ENCODE results near the gene ATP2A3.
A peak's percentile ranks its signal among the peaks of the same experiment; 100 is the strongest.

ATP2A3 gene

DNA sequence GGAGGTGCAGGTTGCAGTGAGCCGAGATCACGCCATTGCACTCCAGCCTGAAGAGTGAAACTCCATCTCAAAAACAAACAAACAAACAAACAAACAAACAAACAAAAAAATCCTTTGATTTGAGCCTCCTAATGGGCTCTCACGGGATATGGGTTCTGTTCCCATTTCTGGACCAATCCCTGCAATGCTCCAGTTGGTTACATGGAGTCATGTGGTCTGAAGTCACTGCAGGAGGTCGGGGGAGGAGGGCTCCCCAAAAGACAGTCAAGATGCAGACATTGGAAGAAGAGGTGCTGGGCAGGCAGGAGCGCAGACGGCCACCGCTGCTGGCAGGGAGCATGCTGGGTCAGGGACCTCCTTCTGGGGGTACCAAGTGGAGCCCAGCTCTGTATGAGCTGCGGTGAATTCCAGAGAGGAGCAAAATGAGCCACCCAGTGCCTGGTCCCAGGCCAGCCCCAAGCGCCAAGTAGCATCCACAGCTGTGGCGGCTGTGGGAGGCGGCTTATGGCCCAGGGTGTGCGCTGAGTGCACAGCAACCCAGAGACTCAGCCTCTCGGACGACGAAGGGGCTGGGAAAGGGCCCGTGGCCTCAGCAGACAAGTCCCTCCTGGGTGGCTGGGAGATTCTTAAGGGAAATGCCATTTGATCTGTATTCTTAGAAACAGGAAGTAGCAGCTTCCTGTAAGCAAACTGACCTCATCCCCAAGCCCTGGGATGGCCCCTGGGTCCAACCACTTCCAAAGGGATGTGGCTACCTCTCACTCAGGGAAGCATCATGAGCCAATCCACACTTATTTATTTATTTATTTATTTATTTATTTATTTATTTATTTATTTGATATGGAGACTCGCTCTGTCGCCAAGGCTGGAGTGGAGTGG, 19.6 kb upstream of the ATP2A3 start:
- Histone ChIP-seq H3K4me3 (replicated peaks; ENCODE audit: insufficient read depth, low read length) (no peak overlapping the region), H3K27ac (replicated peaks) (peak overlapping the region; percentile 65), H3K27me3 (ENCODE audit: insufficient read depth, poor library complexity, severe bottlenecking) (no peaks in the 10 kb centered on the region)
- TF ChIP-seq GABPA (IDR thresholded peaks at IDR 0.05; ENCODE audit: low read depth) (no peak), SPI1 (IDR thresholded peaks at IDR 0.05; ENCODE audit: borderline replicate concordance, low read depth) (peak; percentile 19; the same call in 1 of the 2 replicates), POLR2AphosphoS5 (IDR thresholded peaks at IDR 0.05; ENCODE audit: low read depth) (no peak)
- TF ChIP-seq, protein P1, sequence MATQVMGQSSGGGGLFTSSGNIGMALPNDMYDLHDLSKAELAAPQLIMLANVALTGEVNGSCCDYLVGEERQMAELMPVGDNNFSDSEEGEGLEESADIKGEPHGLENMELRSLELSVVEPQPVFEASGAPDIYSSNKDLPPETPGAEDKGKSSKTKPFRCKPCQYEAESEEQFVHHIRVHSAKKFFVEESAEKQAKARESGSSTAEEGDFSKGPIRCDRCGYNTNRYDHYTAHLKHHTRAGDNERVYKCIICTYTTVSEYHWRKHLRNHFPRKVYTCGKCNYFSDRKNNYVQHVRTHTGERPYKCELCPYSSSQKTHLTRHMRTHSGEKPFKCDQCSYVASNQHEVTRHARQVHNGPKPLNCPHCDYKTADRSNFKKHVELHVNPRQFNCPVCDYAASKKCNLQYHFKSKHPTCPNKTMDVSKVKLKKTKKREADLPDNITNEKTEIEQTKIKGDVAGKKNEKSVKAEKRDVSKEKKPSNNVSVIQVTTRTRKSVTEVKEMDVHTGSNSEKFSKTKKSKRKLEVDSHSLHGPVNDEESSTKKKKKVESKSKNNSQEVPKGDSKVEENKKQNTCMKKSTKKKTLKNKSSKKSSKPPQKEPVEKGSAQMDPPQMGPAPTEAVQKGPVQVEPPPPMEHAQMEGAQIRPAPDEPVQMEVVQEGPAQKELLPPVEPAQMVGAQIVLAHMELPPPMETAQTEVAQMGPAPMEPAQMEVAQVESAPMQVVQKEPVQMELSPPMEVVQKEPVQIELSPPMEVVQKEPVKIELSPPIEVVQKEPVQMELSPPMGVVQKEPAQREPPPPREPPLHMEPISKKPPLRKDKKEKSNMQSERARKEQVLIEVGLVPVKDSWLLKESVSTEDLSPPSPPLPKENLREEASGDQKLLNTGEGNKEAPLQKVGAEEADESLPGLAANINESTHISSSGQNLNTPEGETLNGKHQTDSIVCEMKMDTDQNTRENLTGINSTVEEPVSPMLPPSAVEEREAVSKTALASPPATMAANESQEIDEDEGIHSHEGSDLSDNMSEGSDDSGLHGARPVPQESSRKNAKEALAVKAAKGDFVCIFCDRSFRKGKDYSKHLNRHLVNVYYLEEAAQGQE (IDR thresholded peaks at IDR 0.05; ENCODE audit: insufficient replicate concordance, low read depth): no peak
- DNase-seq (ENCODE audit: low read depth in 1 of 2, low spot score in 1 of 2): peak in 1 of 2 experiments; percentile 50

DNA sequence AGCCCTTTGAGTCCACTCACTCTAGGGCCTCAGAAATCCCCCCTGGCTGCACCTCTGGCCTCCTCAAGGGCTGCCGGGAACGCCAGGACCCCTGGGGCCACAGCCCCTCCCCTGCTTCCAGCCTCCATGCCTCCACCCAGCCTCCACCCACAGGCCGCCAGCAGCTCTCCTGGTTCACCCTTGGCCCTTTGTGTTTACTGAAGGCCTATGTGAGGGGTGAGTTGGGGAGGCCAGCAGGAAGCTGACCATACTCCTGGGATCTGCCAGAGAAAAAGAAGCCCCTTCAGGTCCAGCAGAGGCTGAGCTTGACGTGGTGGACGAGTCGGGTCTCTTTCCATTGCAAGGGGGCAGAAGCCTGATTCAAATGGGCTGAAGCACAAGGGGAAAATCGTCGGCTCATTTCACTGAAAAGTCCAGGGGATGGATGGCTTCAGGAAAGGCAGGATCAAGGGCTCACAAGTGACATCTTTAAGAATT, 18.3 kb upstream of the ATP2A3 start:
- Histone ChIP-seq H3K27ac (replicated peaks) (no peak overlapping the region), H3K27me3 (ENCODE audit: insufficient read depth, poor library complexity, severe bottlenecking) (no peaks in the 10 kb centered on the region), H3K4me3 (replicated peaks; ENCODE audit: insufficient read depth, low read length) (no peak overlapping the region)
- TF ChIP-seq, protein P2, sequence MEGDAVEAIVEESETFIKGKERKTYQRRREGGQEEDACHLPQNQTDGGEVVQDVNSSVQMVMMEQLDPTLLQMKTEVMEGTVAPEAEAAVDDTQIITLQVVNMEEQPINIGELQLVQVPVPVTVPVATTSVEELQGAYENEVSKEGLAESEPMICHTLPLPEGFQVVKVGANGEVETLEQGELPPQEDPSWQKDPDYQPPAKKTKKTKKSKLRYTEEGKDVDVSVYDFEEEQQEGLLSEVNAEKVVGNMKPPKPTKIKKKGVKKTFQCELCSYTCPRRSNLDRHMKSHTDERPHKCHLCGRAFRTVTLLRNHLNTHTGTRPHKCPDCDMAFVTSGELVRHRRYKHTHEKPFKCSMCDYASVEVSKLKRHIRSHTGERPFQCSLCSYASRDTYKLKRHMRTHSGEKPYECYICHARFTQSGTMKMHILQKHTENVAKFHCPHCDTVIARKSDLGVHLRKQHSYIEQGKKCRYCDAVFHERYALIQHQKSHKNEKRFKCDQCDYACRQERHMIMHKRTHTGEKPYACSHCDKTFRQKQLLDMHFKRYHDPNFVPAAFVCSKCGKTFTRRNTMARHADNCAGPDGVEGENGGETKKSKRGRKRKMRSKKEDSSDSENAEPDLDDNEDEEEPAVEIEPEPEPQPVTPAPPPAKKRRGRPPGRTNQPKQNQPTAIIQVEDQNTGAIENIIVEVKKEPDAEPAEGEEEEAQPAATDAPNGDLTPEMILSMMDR (IDR thresholded peaks at IDR 0.05; ENCODE audit: insufficient read depth, low read length): no peak
- TF ChIP-seq GABPA (IDR thresholded peaks at IDR 0.05; ENCODE audit: low read depth) (no peak), POLR2AphosphoS5 (IDR thresholded peaks at IDR 0.05; ENCODE audit: low read depth) (no peak), SPI1 (IDR thresholded peaks at IDR 0.05; ENCODE audit: borderline replicate concordance, low read depth) (no peak)
- TF ChIP-seq, protein P1 (IDR thresholded peaks at IDR 0.05; ENCODE audit: insufficient replicate concordance, low read depth): no peak
- DNase-seq (ENCODE audit: low read depth in 1 of 2, low spot score in 1 of 2): no peak

DNA sequence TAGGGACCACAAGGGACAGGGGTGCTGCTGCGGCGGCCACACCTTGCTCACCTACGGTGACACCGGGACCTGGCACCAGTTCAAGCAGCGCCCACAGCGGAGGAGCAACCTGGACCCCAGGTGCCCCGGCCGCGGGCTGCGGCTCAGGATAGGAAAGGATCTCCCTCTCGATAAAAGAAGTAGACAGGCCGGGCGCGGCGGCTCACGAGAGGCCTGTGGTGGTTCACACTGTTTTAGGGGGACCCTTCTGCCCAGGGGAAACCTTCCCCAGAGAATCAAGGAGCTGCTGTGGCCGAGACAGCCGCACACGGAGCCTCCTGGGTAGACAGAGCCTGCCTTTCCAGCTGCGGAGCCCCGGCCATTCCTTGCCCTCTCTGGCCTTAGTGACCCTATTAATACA, 17.9 kb upstream of the ATP2A3 start:
- no peak overlapping the region for H3K4me3 ChIP-seq (replicated peaks; ENCODE audit: insufficient read depth, low read length)
- no peak for DNase-seq (ENCODE audit: low read depth in 1 of 2, low spot score in 1 of 2)
- no peak overlapping the region for H3K27ac ChIP-seq (replicated peaks)
- no peaks in the 10 kb centered on the region for H3K27me3 ChIP-seq (ENCODE audit: insufficient read depth, poor library complexity, severe bottlenecking)
- TF ChIP-seq, protein P2 (IDR thresholded peaks at IDR 0.05; ENCODE audit: insufficient read depth, low read length): no peak
- no peak for TF ChIP-seq POLR2AphosphoS5 (IDR thresholded peaks at IDR 0.05; ENCODE audit: low read depth)
- no peak for TF ChIP-seq SPI1 (IDR thresholded peaks at IDR 0.05; ENCODE audit: borderline replicate concordance, low read depth)
- no peak for TF ChIP-seq GABPA (IDR thresholded peaks at IDR 0.05; ENCODE audit: low read depth)
- TF ChIP-seq, protein P1 (IDR thresholded peaks at IDR 0.05; ENCODE audit: insufficient replicate concordance, low read depth): no peak

Data from HL-60 (cell line).